Lower leg skin (tissue), 4 donors: Measurements from ENCODE around the gene DAB1. TPM values are rescaled to one million over a fixed set of nuclear protein-coding genes. Genes with fewer than 3 reads are reported as not detected.

Experiments used
- DNase-seq, 2 donors: peaks; one replicate each; pipeline ENCODE4 v3.0.0-alpha.2; 2019; ENCODE audit warnings: low spot score in 2 of 2
- H3K4me3 ChIP-seq: fragments of 200-600 bp; sonication (generic); 2 replicates; pipeline ENCODE4 v1.5.1; 2017; ENCODE audit warnings: mild to moderate bottlenecking, low read depth; ENCODE audit not compliant: poor library complexity, severe bottlenecking
- CTCF ChIP-seq, 3 donors: fragments of 450-650 bp; IDR thresholded peaks; one replicate each; pipeline ENCODE4 v1.5.1; 2016; ENCODE audit warnings: antibody characterized with exemption in 3 of 3, mild to moderate bottlenecking in 3 of 3, moderate library complexity in 2 of 3
- POLR2A ChIP-seq, 2 donors: fragments of 450-650 bp; IDR thresholded peaks; one replicate each; pipeline ENCODE4 v1.6.1; 2016 to 2017; ENCODE audit warnings: antibody characterized with exemption in 2 of 2, mild to moderate bottlenecking in 1 of 2, moderate library complexity in 1 of 2
- WGBS, 2 donors: methylation state at CpG; one replicate each; pipeline ENCODE4 v1.1.5; 2018; 5-methylcytosine and 5-hydroxymethylcytosine counted together
- intact Hi-C: fragments of 100-400 bp; cut with DNase I; formaldehyde crosslinking; loops from one replicate; pipeline ENCODE4 v1.15.0; 2023; ENCODE audit warnings: low total_unique reads
- total RNA-seq, 4 donors: library from RNA; depleted of rRNA; stranded (reverse); fragments of >200 nt; gene quantifications; one replicate each; pipeline ENCODE4 v1.1.0, GENCODE V29; 2016

Gene DAB1
- total RNA-seq, 4 donors from 2014 or later = 0.58 TPM; not detected in 3

- intact Hi-C loops = no loop called here
- TF ChIP-seq POLR2A (IDR thresholded peaks at IDR 0.05) = no peak
- TF ChIP-seq CTCF (IDR thresholded peaks at IDR 0.05) = no peak
Measured at GRCh38 chr1:56968878-56969495, 454.9 kb downstream of the DAB1 start.

GRCh38 chr1:56967900-56968832 lies 455.7 kb downstream of the DAB1 start:
- WGBS, 2 donors = 42 to 48% methylated on average over 15 of the region's 15 CpGs
- intact Hi-C loops = no loop called here
- H3K4me3 ChIP-seq = no peak overlapping the region
- TF ChIP-seq POLR2A (IDR thresholded peaks at IDR 0.05) = no peak
- no peak for TF ChIP-seq CTCF (IDR thresholded peaks at IDR 0.05)
- no peak for DNase-seq

More at GRCh38 chr1:56968878-56969495, 454.9 kb downstream of the DAB1 start:
- no peak overlapping the region for H3K4me3 ChIP-seq
- DNase-seq = no peak
- 90 to 92% methylated on average over 2 of the region's 2 CpGs for WGBS, 2 donors

- no peak for DNase-seq
- no peak overlapping the region for H3K4me3 ChIP-seq
- TF ChIP-seq POLR2A (IDR thresholded peaks at IDR 0.05) = no peak
- intact Hi-C loops = no loop called here
- WGBS, 2 donors = 67 to 79% methylated on average over 3 of the region's 3 CpGs
Measured at GRCh38 chr1:56967355-56967754, 456.5 kb downstream of the DAB1 start.

- TF ChIP-seq POLR2A (IDR thresholded peaks at IDR 0.05) (no peak), CTCF (IDR thresholded peaks at IDR 0.05) (no peak)
- intact Hi-C loops = no loop called here
- WGBS, 2 donors = 93% methylated on average over 1 of the region's 1 CpG
- no peak overlapping the region for H3K4me3 ChIP-seq
- DNase-seq = no peak
Measured at GRCh38 chr1:56966698-56966999, 457.2 kb downstream of the DAB1 start.

DNA sequence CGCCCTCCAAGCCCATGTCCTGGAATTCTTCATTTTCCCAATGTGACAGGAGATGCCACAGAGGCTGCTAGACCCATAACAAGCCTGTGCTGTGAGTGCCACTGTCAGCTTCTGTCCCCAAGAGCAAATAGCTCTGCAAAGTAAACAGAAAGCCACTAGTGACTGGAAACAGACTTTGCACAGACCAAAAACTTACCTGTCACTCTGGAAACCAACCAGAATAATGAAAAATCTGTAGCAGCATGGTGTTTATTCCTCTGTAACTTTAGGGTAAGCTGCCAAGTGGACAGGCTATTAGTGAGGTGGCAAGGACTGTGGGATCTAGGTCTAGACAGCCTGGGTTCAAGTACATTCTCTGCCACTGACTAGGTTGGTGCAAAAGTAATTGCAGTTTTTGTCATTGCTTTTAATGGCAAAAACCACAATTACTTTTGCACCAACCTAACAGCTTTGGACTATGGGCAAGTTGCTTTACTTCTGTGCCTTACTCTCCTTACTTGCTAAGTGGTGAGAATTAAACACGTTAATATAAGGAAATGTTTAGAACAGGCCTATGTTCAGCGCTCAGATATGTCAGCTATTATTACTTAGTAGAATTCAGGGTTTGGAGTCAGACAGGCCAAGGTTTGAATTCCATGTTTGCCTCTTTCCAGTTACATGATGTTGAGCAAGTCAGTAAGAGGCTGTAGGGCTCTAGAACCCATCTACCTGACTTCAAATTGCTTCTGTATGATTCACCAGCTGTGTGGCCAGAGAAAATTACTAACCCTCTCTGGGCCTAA lies 457.8 kb downstream of the DAB1 start, which contains the start of gene C8B:
TSS of gene C8B (minus strand) at position 100 of the 782 bp plus-strand sequence. CDS start at position 33, 67 bp downstream.
- TF ChIP-seq POLR2A (IDR thresholded peaks at IDR 0.05) (no peak), CTCF (IDR thresholded peaks at IDR 0.05) (peak in 1 of 3 donors; percentile 29)
- WGBS, 2 donors = 88 to 94% methylated on average over 3 of the region's 3 CpGs
- H3K4me3 ChIP-seq = no peak within 1 kb of the TSS
- DNase-seq = no peak
- intact Hi-C loops = no loop called here

DNA sequence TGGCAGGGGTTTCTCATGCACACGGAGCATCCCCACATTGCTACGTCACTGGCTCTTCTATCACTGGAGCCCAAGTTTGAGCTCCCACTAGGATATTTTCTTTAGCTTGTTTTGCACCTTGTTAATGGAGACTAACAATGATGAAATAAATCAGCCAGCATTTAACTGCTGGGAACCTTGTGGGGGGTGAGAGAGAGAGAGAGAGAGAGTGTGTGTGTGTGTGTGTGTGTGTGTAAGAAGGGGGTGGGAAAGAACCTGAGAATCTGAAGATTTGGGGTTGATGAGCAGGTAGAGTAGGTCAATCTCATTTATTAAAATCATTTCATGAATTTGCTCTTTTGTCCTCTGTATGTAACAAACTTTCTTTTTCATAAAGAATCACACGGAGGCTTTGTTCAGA lies 458.7 kb downstream of the DAB1 start:
- H3K4me3 ChIP-seq = no peak overlapping the region
- intact Hi-C loops = no loop called here
- no peak for DNase-seq
- TF ChIP-seq POLR2A (IDR thresholded peaks at IDR 0.05) = no peak
- TF ChIP-seq CTCF (IDR thresholded peaks at IDR 0.05) = no peak
- WGBS, 2 donors = 69 to 87% methylated on average over 3 of the region's 3 CpGs
